ENCODE data around the gene NPAS2. TPM values are rescaled to one million over a fixed set of nuclear protein-coding genes. Genes with fewer than 3 reads are reported as not detected.

Gene NPAS2
- total RNA-seq, 5 donors from 2014 or later (not counting 1 experiment from before 2014, with no cell fraction given) = 3.5 to 9.5 (median 4.4) TPM

DNA sequence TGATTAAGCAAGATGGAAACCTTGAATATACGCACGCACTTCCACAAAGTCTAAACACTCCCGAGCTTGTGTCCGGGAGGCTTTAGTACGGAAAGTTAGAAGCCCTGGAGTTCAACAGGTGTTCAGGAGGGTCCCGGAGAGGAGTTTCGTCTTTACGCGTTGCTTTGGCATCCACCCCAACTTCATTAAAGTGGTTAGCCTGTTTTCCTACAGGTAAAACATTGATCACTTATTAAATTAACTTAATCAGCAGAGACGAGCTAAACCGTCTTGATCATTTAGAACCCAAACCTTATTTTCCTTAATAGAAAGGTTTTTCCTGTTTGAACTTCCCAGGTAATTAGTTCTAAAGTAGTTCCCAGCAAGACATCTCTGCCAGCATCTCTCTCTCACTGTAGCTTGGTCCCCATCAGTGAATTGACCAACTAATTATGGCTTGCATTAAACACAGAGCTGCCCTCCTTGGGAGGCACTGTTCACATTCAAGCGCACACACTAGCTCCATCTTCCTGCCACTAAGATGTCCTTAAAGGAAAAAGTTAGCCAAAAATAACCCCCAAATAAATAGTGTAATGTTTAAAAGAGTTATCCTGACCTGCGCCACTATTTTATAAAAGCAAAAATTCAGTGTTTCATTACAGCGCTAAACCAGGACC is 1.4 kb downstream of the NPAS2 start:
- Histone ChIP-seq H3K27me3 (replicated peaks in 1 of 2; ENCODE audit: control insufficient read depth in 2 of 2, extremely low read depth in 1 of 2, insufficient read depth in 2 of 2, low read length in 1 of 2) (peaks cover 2 to 34% of the 10 kb centered on the region in 2 experiments), H3K4me1 (ENCODE audit: control insufficient read depth in 1 of 2, extremely low read depth in 1 of 2, insufficient read depth in 2 of 2, low read length in 2 of 2) (peaks cover 2 to 22% of the 10 kb centered on the region in 2 experiments), H3K9me3 (no peaks in the 10 kb centered on the region), H3K27ac (ENCODE audit: low read length) (no peak overlapping the region), H3K4me3 (ENCODE audit: control insufficient read depth in 1 of 2, extremely low read depth in 1 of 2, low read length in 1 of 2) (peak overlapping the region in 1 of 2 donors; percentile 61), H3K36me3 (ENCODE audit: control insufficient read depth in 2 of 2, extremely low read depth in 1 of 2, insufficient read depth in 1 of 2, low read length in 1 of 2) (no peaks in the 10 kb centered on the region)
- 78% methylated on average over 5 of the region's 14 CpGs for WGBS (ENCODE audit: insufficient coverage)
- H3K27me3 Mint-ChIP-seq = peaks cover 37 to 52% of the 10 kb centered on the region in 2 donors
- H3K4me3 Mint-ChIP-seq = peak overlapping the region; percentile 73 to 74 (median 74)
- POLR2A ChIA-PET = interaction anchor here in 1 of 2 donors (0.6 kb wide), 1 partner anchor 69 kb away, joined by 3 read pairs; no protein-coding TSS in a partner anchor
- ATAC-seq (replicated peaks in 1 of 4) = no peak
- H3K27ac Mint-ChIP-seq = peak overlapping the region in 1 of 2 donors; percentile 46
- DNase-seq = no peak
- H3K36me3 Mint-ChIP-seq = no peaks in the 10 kb centered on the region
- no peaks in the 10 kb centered on the region for H3K9me3 Mint-ChIP-seq
- CTCF ChIA-PET = interaction anchor here in 1 of 2 donors (0.6 to 0.7 kb wide), 2 partner anchors 179 to 212 kb away, joined by 3 to 14 read pairs; no protein-coding TSS in a partner anchor
- peaks cover 15 to 21% (median 20%) of the 10 kb centered on the region in 3 donors for H3K4me1 Mint-ChIP-seq

DNA sequence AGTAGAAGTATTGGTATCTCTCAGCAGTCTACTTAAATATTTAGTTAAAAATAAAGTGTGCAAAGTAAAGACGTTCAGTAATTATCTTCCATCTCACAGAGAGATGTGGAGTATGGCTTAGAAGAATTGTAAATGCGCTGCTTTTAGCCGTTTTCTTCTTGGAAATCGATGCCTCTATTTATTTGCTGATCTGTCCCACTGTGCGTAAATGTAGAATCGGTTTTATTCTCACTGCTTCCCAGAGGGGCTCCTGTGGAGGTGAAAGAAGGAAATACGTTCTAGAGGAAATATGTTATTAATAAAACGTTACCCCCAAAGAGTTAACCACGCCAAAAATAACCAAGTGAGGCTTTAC is 1.9 kb downstream of the NPAS2 start:
- no peaks in the 10 kb centered on the region for H3K36me3 Mint-ChIP-seq
- Histone ChIP-seq H3K4me3 (ENCODE audit: control insufficient read depth in 1 of 2, extremely low read depth in 1 of 2, low read length in 1 of 2) (no peak overlapping the region), H3K36me3 (ENCODE audit: control insufficient read depth in 2 of 2, extremely low read depth in 1 of 2, insufficient read depth in 1 of 2, low read length in 1 of 2) (no peaks in the 10 kb centered on the region), H3K4me1 (ENCODE audit: control insufficient read depth in 1 of 2, extremely low read depth in 1 of 2, insufficient read depth in 2 of 2, low read length in 2 of 2) (peaks cover 2 to 22% of the 10 kb centered on the region in 2 experiments), H3K27ac (ENCODE audit: low read length) (no peak overlapping the region), H3K9me3 (no peaks in the 10 kb centered on the region), H3K27me3 (replicated peaks in 1 of 2; ENCODE audit: control insufficient read depth in 2 of 2, extremely low read depth in 1 of 2, insufficient read depth in 2 of 2, low read length in 1 of 2) (peaks cover 2 to 34% of the 10 kb centered on the region in 2 experiments)
- no peak overlapping the region for H3K27ac Mint-ChIP-seq
- peak overlapping the region; percentile 64 to 74 (median 74) for H3K4me3 Mint-ChIP-seq
- no CpG with 5 or more reads among the region's 9 CpGs for WGBS (ENCODE audit: insufficient coverage)
- ChIA-PET POLR2A (interaction anchor here in 1 of 2 donors (0.6 kb wide), 1 partner anchor 70 kb away, joined by 3 read pairs; no protein-coding TSS in a partner anchor), CTCF (no interaction called here)
- no peaks in the 10 kb centered on the region for H3K9me3 Mint-ChIP-seq
- H3K27me3 Mint-ChIP-seq = peaks cover 37 to 52% of the 10 kb centered on the region in 2 donors
- peaks cover 15 to 21% (median 20%) of the 10 kb centered on the region in 3 donors for H3K4me1 Mint-ChIP-seq
- DNase-seq (no peak), ATAC-seq (replicated peaks in 1 of 4) (no peak)

GRCh38 chr2:100822587-100823248 is 2.8 kb downstream of the NPAS2 start:
- Histone ChIP-seq H3K27me3 (replicated peaks in 1 of 2; ENCODE audit: control insufficient read depth in 2 of 2, extremely low read depth in 1 of 2, insufficient read depth in 2 of 2, low read length in 1 of 2) (peaks cover 2 to 34% of the 10 kb centered on the region in 2 experiments), H3K9me3 (no peaks in the 10 kb centered on the region), H3K4me3 (ENCODE audit: control insufficient read depth in 1 of 2, extremely low read depth in 1 of 2, low read length in 1 of 2) (no peak overlapping the region), H3K4me1 (ENCODE audit: control insufficient read depth in 1 of 2, extremely low read depth in 1 of 2, insufficient read depth in 2 of 2, low read length in 2 of 2) (peaks cover 2 to 22% of the 10 kb centered on the region in 2 experiments), H3K36me3 (ENCODE audit: control insufficient read depth in 2 of 2, extremely low read depth in 1 of 2, insufficient read depth in 1 of 2, low read length in 1 of 2) (no peaks in the 10 kb centered on the region), H3K27ac (ENCODE audit: low read length) (no peak overlapping the region)
- Mint-ChIP-seq H3K27ac (no peak overlapping the region), H3K4me3 (no peak overlapping the region), H3K27me3 (peaks cover 34 to 44% of the 10 kb centered on the region in 2 donors), H3K9me3 (peaks cover 0 to 5% (median 1%) of the 10 kb centered on the region in 3 donors), H3K36me3 (no peaks in the 10 kb centered on the region), H3K4me1 (peaks cover 15 to 21% (median 20%) of the 10 kb centered on the region in 3 donors)
- no peak for ATAC-seq (replicated peaks in 1 of 4)
- POLR2A ChIA-PET = no interaction called here
- CTCF ChIA-PET = no interaction called here
- 100% methylated on average over 2 of the region's 9 CpGs for WGBS (ENCODE audit: insufficient coverage)
- DNase-seq = no peak

- ChIA-PET CTCF (no interaction called here), POLR2A (no interaction called here)
- Histone ChIP-seq H3K36me3 (ENCODE audit: control insufficient read depth in 2 of 2, extremely low read depth in 1 of 2, insufficient read depth in 1 of 2, low read length in 1 of 2) (no peaks in the 10 kb centered on the region), H3K9me3 (no peaks in the 10 kb centered on the region), H3K27me3 (replicated peaks in 1 of 2; ENCODE audit: control insufficient read depth in 2 of 2, extremely low read depth in 1 of 2, insufficient read depth in 2 of 2, low read length in 1 of 2) (peaks cover 2 to 27% of the 10 kb centered on the region in 2 experiments), H3K4me3 (ENCODE audit: control insufficient read depth in 1 of 2, extremely low read depth in 1 of 2, low read length in 1 of 2) (no peak overlapping the region), H3K27ac (ENCODE audit: low read length) (no peak overlapping the region), H3K4me1 (ENCODE audit: control insufficient read depth in 1 of 2, extremely low read depth in 1 of 2, insufficient read depth in 2 of 2, low read length in 2 of 2) (peaks cover 2 to 16% of the 10 kb centered on the region in 2 experiments)
- ATAC-seq (replicated peaks in 1 of 4) (no peak), DNase-seq (no peak)
- H3K36me3 Mint-ChIP-seq = no peaks in the 10 kb centered on the region
- 91% methylated on average over 3 of the region's 6 CpGs for WGBS (ENCODE audit: insufficient coverage)
- peaks cover 8 to 15% (median 14%) of the 10 kb centered on the region in 3 donors for H3K4me1 Mint-ChIP-seq
- H3K4me3 Mint-ChIP-seq = no peak overlapping the region
- peak overlapping the region in 1 of 2 donors; percentile 2 for H3K27ac Mint-ChIP-seq
- H3K27me3 Mint-ChIP-seq = peaks cover 28 to 36% of the 10 kb centered on the region in 2 donors
- H3K9me3 Mint-ChIP-seq = peaks cover 0 to 16% (median 9%) of the 10 kb centered on the region in 3 donors
Measured at GRCh38 chr2:100823665-100824438, 3.9 kb downstream of the NPAS2 start.

DNA sequence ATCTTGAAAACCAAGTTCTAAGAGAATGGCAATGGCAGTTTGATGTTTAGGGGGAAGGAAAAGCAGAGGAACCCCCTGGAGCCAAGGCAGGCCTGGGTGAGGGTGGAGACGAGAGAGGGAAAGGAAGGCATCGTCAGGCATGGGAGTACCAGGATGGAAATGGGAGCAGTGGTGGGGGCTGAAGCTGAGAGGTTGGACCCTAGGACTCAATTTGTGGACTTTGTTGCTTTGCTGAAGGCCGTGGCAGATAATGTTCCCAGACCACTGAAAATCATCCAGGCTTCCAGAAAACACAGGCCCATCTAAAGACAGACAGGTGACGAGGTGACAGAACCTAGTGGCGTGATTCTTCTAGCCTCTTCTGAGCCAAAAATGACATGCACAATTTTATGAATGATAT is 4.9 kb downstream of the NPAS2 start:
- Mint-ChIP-seq H3K9me3 (peaks cover 0 to 17% (median 10%) of the 10 kb centered on the region in 3 donors), H3K36me3 (no peaks in the 10 kb centered on the region), H3K4me3 (no peak overlapping the region), H3K4me1 (peaks cover 11 to 21% (median 12%) of the 10 kb centered on the region in 3 donors), H3K27me3 (peaks cover 28 to 31% of the 10 kb centered on the region in 2 donors), H3K27ac (no peak overlapping the region)
- no peak for ATAC-seq (replicated peaks in 1 of 4)
- no peak for DNase-seq
- no CpG with 5 or more reads among the region's 5 CpGs for WGBS (ENCODE audit: insufficient coverage)
- Histone ChIP-seq H3K4me1 (ENCODE audit: control insufficient read depth in 1 of 2, extremely low read depth in 1 of 2, insufficient read depth in 2 of 2, low read length in 2 of 2) (peaks cover 0 to 9% of the 10 kb centered on the region in 2 experiments), H3K9me3 (no peaks in the 10 kb centered on the region), H3K36me3 (ENCODE audit: control insufficient read depth in 2 of 2, extremely low read depth in 1 of 2, insufficient read depth in 1 of 2, low read length in 1 of 2) (no peaks in the 10 kb centered on the region), H3K27me3 (replicated peaks in 1 of 2; ENCODE audit: control insufficient read depth in 2 of 2, extremely low read depth in 1 of 2, insufficient read depth in 2 of 2, low read length in 1 of 2) (peaks cover 2 to 19% of the 10 kb centered on the region in 2 experiments), H3K4me3 (ENCODE audit: control insufficient read depth in 1 of 2, extremely low read depth in 1 of 2, low read length in 1 of 2) (no peak overlapping the region), H3K27ac (ENCODE audit: low read length) (no peak overlapping the region)
- ChIA-PET CTCF (no interaction called here), POLR2A (no interaction called here)

DNA sequence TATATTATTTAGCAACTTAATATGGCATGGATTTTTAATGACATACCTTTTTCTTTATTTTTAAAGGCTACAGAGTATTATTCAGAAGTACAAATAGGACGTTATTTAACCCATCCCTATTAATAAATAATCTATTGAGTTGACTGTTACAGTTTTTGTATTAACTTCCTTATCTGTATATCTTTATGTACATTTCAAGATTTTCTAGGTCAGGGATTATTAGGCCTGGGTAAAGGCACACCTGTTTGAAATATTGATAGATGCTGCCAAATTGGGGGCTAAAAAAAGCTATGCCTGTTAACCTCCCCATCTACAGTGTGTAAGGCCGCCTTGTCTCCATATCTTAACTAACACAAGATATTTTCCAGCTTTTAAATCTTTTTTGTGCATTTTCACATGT is 6.6 kb downstream of the NPAS2 start:
- no peaks in the 10 kb centered on the region for H3K36me3 Mint-ChIP-seq
- peaks cover 0 to 17% (median 10%) of the 10 kb centered on the region in 3 donors for H3K9me3 Mint-ChIP-seq
- H3K27ac Mint-ChIP-seq = no peak overlapping the region
- POLR2A ChIA-PET = interaction anchor here in 1 of 2 donors (0.6 kb wide), 1 partner anchor 51 kb away, joined by 3 read pairs; no protein-coding TSS in a partner anchor
- Histone ChIP-seq H3K27me3 (replicated peaks in 1 of 2; ENCODE audit: control insufficient read depth in 2 of 2, extremely low read depth in 1 of 2, insufficient read depth in 2 of 2, low read length in 1 of 2) (peaks cover 2 to 10% of the 10 kb centered on the region in 2 experiments), H3K4me3 (ENCODE audit: control insufficient read depth in 1 of 2, extremely low read depth in 1 of 2, low read length in 1 of 2) (no peak overlapping the region), H3K9me3 (no peaks in the 10 kb centered on the region), H3K4me1 (ENCODE audit: control insufficient read depth in 1 of 2, extremely low read depth in 1 of 2, insufficient read depth in 2 of 2, low read length in 2 of 2) (no peaks in the 10 kb centered on the region), H3K27ac (ENCODE audit: low read length) (no peak overlapping the region), H3K36me3 (ENCODE audit: control insufficient read depth in 2 of 2, extremely low read depth in 1 of 2, insufficient read depth in 1 of 2, low read length in 1 of 2) (no peaks in the 10 kb centered on the region)
- DNase-seq = no peak
- CTCF ChIA-PET = no interaction called here
- no peak overlapping the region for H3K4me3 Mint-ChIP-seq
- peaks cover 6 to 15% (median 8%) of the 10 kb centered on the region in 3 donors for H3K4me1 Mint-ChIP-seq
- peaks cover 22 to 25% of the 10 kb centered on the region in 2 donors for H3K27me3 Mint-ChIP-seq
- ATAC-seq (replicated peaks in 1 of 4) = no peak
- WGBS (ENCODE audit: insufficient coverage) = no CpG with 5 or more reads among the region's 2 CpGs

Data from T-cell (primary cell).